Neural cell (in vitro differentiated cells): ENCODE data around the gene RYR2. TPM values are rescaled to one million over a fixed set of nuclear protein-coding genes. Genes with fewer than 3 reads are reported as not detected.

ENCODE experiments used
- H2AFZ ChIP-seq: fragments of 200-600, 300-800 bp; sonication (generic), shearing (Covaris generic); 2 replicates; pipeline ENCODE4 v1.6.0; 2014; ENCODE audit warnings: low read depth, mild to moderate bottlenecking, antibody characterized with exemption, low read length, moderate library complexity
- H3F3A ChIP-seq: fragments of 200-600 bp; shearing (Covaris generic); 2 replicates; pipeline ENCODE4 v1.6.1; 2016; ENCODE audit warnings: mild to moderate bottlenecking, moderate library complexity, mixed read lengths, antibody characterized with exemption, low read length; ENCODE audit not compliant: insufficient read depth, poor library complexity, severe bottlenecking
- H3K27ac ChIP-seq: fragments of 200-600, 300-800 bp; sonication (generic), shearing (Covaris generic); 2 replicates; pipeline ENCODE4 v1.5.1; 2014; ENCODE audit warnings: mild to moderate bottlenecking, low read length, moderate library complexity
- H3K27me3 ChIP-seq: fragments of 300-800, 200-600 bp; sonication (generic), shearing (Covaris generic); 2 replicates; pipeline ENCODE4 v1.6.0; 2014; ENCODE audit warnings: mild to moderate bottlenecking, low read depth, low read length, moderate library complexity; ENCODE audit not compliant: insufficient read depth
- H3K36me3 ChIP-seq: fragments of 300-800, 200-600 bp; sonication (generic), shearing (Covaris generic); 2 replicates; pipeline ENCODE4 v1.5.1; 2014; ENCODE audit warnings: mild to moderate bottlenecking, antibody characterized with exemption, low read length, moderate library complexity; ENCODE audit not compliant: insufficient read depth
- H3K4me2 ChIP-seq: fragments of 300-800, 200-600 bp; sonication (generic), shearing (Covaris generic); 2 replicates; pipeline ENCODE4 v1.6.0; 2014; ENCODE audit warnings: mild to moderate bottlenecking, low read length
- H3K4me3 ChIP-seq: fragments of 300-800, 200-600 bp; sonication (generic), shearing (Covaris generic); 2 replicates; pipeline ENCODE4 v1.5.1; 2014; ENCODE audit warnings: mild to moderate bottlenecking, low read length, moderate library complexity
- H3K79me2 ChIP-seq: fragments of 200-600 bp; shearing (Covaris generic); replicated peaks from 2 replicates; pipeline ENCODE4 v1.6.0; 2014; ENCODE audit warnings: mild to moderate bottlenecking, low read length, moderate library complexity; ENCODE audit not compliant: insufficient read depth
- H3K9ac ChIP-seq: fragments of 300-800, 200-600 bp; sonication (generic), shearing (Covaris generic); 2 replicates; pipeline ENCODE4 v1.6.1; 2016; ENCODE audit warnings: mild to moderate bottlenecking, low read length, mixed read lengths
- H3K9me2 ChIP-seq: fragments of 200-600 bp; shearing (Covaris generic); 2 replicates; pipeline ENCODE4 v1.6.1; 2016; ENCODE audit warnings: mild to moderate bottlenecking, low read length, mixed read lengths; ENCODE audit not compliant: insufficient read depth
- H3K9me3 ChIP-seq: fragments of 200-600, 300-800 bp; sonication (generic), shearing (Covaris generic); 2 replicates; pipeline ENCODE4 v1.6.1; 2016; ENCODE audit warnings: mild to moderate bottlenecking, mixed run types, low read length, moderate library complexity, mixed read lengths
- H4K20me1 ChIP-seq: fragments of 200-600 bp; shearing (Covaris generic); 2 replicates; pipeline ENCODE4 v1.6.1; 2016; ENCODE audit warnings: mild to moderate bottlenecking, mixed run types; ENCODE audit not compliant: insufficient read depth
- CTCF ChIP-seq: fragments of 450-650 bp; IDR thresholded peaks from 2 replicates; pipeline ENCODE4 v1.5.1; 2014; ENCODE audit warnings: antibody characterized with exemption, mild to moderate bottlenecking, moderate library complexity; ENCODE audit not compliant: poor library complexity, severe bottlenecking
- EP300 ChIP-seq: fragments of 450-650 bp; conservative IDR thresholded peaks from 2 replicates; pipeline ENCODE4 v1.6.1; 2014; ENCODE audit warnings: antibody characterized with exemption, mild to moderate bottlenecking, moderate library complexity; ENCODE audit not compliant: poor library complexity, severe bottlenecking
- EZH2 ChIP-seq: fragments of 200-600, 300-800 bp; shearing (Covaris generic), sonication (generic); IDR thresholded peaks from 2 replicates; pipeline ENCODE4 v1.6.1; 2014; ENCODE audit warnings: antibody characterized with exemption, low read length, borderline replicate concordance, mild to moderate bottlenecking; ENCODE audit not compliant: insufficient read depth, poor library complexity, severe bottlenecking
- MXI1 ChIP-seq: fragments of 450-650 bp; conservative IDR thresholded peaks from 2 replicates; pipeline ENCODE4 v1.6.1; 2014; ENCODE audit warnings: antibody characterized with exemption, mild to moderate bottlenecking; ENCODE audit not compliant: poor library complexity, severe bottlenecking
- POLR2AphosphoS5 ChIP-seq: IDR thresholded peaks from 2 replicates; pipeline ENCODE4 v1.6.1; 2012
- RAD21 ChIP-seq: fragments of 450-650 bp; conservative IDR thresholded peaks from 2 replicates; pipeline ENCODE4 v1.6.1; 2014; ENCODE audit warnings: antibody characterized with exemption, mild to moderate bottlenecking, moderate library complexity
- REST ChIP-seq: IDR thresholded peaks from 2 replicates; pipeline ENCODE4 v1.6.1; 2012; ENCODE audit warnings: borderline replicate concordance
- SMC3 ChIP-seq: fragments of 450-650 bp; conservative IDR thresholded peaks from 2 replicates; pipeline ENCODE4 v1.6.1; 2014; ENCODE audit warnings: antibody characterized with exemption, mild to moderate bottlenecking, moderate library complexity; ENCODE audit not compliant: poor library complexity
- TAF1 ChIP-seq: IDR thresholded peaks from 2 replicates; pipeline ENCODE4 v1.6.1; 2012; ENCODE audit warnings: low read depth
- polyA plus RNA-seq: library from polyadenylated mRNA; depleted of rRNA; stranded (reverse); fragments of >200 nt; gene quantifications from 2 replicates; pipeline ENCODE4 v1.2.3, GENCODE V29; 2014

The RYR2 gene
- polyA plus RNA-seq, 1 donor from 2014 or later: 3.8 TPM

DNA sequence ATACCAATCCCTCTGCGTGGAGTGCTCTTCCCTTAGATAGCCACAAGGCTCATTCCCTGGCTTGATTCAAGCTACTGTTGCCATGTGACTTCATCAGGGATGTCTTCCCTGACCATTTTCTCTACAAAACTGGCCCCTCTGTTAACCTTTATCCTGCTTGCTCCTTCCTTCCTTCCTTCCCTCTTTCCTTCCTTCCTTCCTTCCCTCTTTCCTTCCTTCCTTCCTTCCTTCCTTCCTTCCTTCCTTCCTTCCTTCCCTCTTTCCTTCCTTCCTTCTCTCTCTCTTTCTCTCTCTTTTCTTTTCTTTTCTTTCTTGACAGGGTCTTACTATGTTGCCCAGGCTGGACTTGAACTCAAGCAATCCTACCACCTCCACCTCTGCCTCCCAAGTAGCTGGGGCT is 6.2 kb upstream of the RYR2 start:
- Histone ChIP-seq H3K9ac (no peak overlapping the region), H3K9me3 (no peaks in the 10 kb centered on the region), H3F3A (no peaks in the 10 kb centered on the region), H3K4me2 (no peak overlapping the region), H3K27me3 (peaks cover 3% of the 10 kb centered on the region), H3K36me3 (no peaks in the 10 kb centered on the region), H3K79me2 (no peaks in the 10 kb centered on the region), H2AFZ (no peak overlapping the region), H3K4me3 (no peak overlapping the region), H3K27ac (no peak overlapping the region), H3K9me2 (no peaks in the 10 kb centered on the region), H4K20me1 (no peaks in the 10 kb centered on the region)
- TF ChIP-seq SMC3: no peak
- TF ChIP-seq RAD21: no peak
- TF ChIP-seq EZH2: no peak
- TF ChIP-seq EP300: no peak
- no peak for TF ChIP-seq POLR2AphosphoS5
- no peak for TF ChIP-seq TAF1

GRCh38 chr1:237038211-237038610 is 3.8 kb upstream of the RYR2 start:
- no peaks in the 10 kb centered on the region for H3F3A ChIP-seq
- TF ChIP-seq SMC3 (no peak), POLR2AphosphoS5 (no peak), MXI1 (no peak), CTCF (no peak), EP300 (no peak), REST (no peak), EZH2 (no peak), RAD21 (no peak), TAF1 (no peak)
- H3K79me2 ChIP-seq: no peaks in the 10 kb centered on the region
- H3K9ac ChIP-seq: no peak overlapping the region
- H3K36me3 ChIP-seq: no peaks in the 10 kb centered on the region
- no peaks in the 10 kb centered on the region for H3K9me3 ChIP-seq
- no peak overlapping the region for H3K4me2 ChIP-seq
- H4K20me1 ChIP-seq: no peaks in the 10 kb centered on the region
- H3K9me2 ChIP-seq: no peaks in the 10 kb centered on the region
- no peak overlapping the region for H3K27ac ChIP-seq
- H3K27me3 ChIP-seq: peaks cover 10% of the 10 kb centered on the region
- H2AFZ ChIP-seq: no peak overlapping the region
- no peak overlapping the region for H3K4me3 ChIP-seq
